Skin of body (tissue), 2 donors: ENCODE measurements around the gene THBS3. TPM values are rescaled to one million over a fixed set of nuclear protein-coding genes. Genes with fewer than 3 reads are reported as not detected.
"Not testable (repeated sequence)": the region's sequence is repeated elsewhere in the genome, so short reads cannot be mapped to it uniquely, and the experiment has no call there.

Experiments used
- DNase-seq: peaks from one replicate; lab custom pipeline; 2025; lab: John Stamatoyannopoulos, UW
- total RNA-seq: library from RNA; depleted of rRNA; stranded (reverse); fragments of >200 nt; gene quantifications from one replicate; pipeline ENCODE4 v1.2.3, GENCODE V29; 2014

Gene THBS3
- total RNA-seq, 1 donor from 2014 or later: 32.5 TPM

DNA sequence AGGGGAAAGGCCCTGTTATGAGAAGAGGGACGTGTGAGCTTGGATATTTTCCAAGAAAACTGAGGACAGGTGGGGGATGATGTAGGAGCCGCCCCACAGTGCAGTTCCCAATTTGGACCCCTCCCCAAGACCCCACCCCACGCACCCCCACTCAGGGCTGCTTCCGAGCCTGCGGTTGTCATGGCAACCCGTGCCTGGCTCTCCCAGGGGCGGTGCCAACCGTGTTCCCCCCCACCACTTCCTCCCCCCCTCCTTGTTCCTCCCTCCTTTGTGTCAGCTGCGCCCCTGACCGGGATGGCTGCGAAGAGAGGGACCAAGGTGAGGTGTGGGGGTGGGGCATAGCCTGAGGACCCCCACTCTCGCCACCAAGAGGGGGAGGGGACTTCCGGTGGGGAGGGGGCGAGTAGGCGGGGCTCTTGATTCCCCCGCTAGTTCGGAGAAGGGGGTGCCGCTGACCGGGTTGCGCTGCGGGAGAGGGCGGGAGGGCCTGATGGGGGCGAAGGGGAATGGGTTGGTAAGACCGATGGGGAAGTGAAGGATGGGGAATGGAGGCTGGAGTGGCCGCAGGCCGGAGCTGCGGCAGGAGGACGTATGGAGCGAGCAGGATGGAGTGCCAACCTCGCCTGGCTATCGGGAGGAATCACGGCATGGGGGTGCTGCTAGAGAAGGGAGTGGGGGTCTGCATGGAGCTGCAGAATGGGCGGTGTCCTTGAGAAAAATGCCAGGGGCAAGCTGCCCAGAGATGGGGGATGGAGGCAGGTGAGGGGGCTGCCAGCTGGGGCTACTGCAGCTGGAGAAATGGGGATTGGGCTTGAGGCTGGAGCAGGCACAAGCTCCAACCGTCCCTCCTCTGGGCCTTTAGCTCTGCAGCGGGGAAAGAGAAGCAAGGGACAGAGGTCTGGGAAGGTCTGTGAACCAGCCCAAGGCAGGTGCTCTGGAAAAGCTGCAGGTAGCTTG, 33.1 kb downstream of the THBS3 start:
- DNase-seq: no peak

DNA sequence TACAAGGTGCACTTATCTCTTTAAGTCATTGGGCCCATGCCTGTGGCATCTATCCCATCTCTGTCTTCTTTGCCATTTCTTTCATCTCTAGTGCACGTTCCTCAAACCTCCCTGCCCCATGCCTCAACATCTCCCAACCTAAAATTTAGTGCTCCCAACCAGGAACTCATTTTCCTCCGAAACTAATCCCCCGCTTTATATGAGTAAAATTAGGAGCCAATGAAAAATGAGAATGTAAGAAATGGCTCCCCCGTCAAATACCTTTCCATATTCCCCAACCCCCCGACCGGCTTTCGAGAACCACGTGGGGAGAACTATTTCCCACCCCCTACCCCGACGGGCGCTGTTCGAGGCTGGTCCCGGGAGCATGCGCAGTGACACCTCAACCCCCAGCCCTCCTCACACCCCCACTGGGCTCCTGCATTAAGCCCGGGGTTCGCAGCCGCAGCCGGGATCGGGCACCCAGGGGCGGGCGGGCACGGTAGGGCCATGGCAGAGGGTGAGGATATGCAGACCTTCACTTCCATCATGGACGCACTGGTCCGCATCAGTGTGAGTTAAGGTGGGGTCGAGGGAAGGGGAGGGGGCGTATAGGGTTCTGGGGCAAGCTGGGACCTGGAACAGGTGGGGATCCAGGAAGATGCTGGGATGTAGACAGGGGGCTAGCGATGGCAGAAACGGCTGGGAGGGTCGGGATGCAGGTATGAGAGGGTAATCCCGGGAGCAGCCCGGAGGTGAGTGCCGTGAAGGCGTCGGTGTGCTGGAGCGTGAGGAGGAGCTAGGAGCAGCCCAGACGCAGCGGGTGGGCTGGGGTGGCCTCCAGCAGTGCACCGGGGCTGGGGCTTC, 34.0 kb downstream of the THBS3 start, which contains the start of gene TRIM46:
Gene TRIM46 (plus strand): TSS at position 372 of the 846 bp plus-strand sequence. CDS start 118 bp downstream, at position 490.
- DNase-seq: no peak

DNA sequence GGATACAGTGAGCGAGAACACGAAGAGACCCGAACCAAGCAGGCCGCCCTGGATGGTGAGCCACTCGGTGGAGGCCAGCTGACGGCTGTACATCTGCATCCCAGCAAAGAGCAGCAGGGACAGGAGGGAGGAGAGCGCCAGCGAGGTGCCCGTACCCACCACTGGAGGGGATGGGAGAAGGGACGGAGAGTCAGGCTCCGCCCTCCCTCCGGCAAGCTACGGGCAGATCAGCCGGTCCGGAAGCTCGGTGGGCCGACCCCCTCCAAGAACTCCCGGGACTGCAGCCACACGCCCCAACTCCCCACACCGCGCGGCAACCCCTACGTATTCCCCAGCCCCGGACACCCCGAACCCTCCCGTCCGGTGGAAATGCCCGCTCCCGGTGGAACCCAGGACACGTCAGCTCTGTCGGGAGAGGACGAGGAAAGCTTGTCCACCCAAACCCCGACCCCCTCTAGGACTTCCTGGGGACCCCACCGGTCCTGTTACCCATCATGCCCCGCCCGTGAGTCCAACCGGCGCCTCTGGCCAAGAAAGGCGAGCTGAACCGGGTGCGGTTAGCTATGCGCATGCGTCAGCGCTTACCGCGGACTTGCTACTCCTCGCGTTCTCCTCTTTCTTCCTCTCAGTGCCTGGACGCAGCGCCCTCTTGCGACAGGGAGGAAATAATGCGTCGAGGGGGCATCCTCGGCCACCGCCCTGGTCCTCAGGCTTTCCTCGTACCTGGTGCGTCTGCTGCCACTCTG, 34.8 kb downstream of the THBS3 start, which contains the start of gene KRTCAP2:
Gene KRTCAP2 (minus strand): TSS at position 573 of the 746 bp plus-strand sequence. CDS start 80 bp downstream, at position 493.
- peak; percentile 95 for DNase-seq

DNA sequence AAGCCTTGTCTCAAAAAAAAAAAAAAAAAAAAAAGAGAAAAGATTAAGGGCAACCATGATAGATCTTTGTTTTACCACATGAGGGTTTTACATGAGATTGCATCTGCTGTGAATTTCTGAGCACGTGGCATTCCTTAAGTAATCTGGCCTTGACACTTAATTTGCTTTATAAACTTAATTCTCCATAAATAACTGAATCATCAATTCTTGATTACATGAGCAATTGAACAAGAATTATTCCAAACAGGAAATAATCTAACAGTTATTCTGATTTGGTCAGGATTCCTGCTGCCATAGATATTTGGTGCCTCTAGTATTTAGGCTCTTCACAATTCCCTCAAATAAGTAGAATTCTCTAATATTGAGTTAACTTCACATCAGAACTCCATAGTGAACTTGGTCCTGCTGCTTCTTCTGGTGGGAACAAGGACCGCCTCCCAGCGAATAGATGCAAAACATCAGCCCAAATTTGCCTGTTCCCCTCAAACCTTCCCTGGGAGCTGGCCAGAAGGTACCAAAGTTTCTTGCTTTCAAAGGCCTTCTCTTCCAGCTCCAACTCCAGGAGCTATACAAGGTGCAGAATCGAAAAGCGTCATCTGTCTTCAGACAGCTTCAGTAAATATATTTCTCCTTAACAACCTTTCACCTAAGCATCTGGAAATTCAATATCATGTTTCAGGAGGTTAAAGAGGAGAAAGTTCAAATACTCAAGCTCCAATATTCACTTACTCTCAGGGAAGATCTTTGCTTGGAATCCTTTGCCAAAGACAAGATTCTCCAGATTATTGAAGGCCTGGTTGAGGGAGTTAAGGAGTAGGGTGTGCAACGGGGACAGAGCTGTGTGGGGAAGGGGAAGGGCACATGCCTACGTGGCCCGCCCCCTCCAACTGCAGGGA, 35.6 kb downstream of the THBS3 start:
- DNase-seq: no peak

DNA sequence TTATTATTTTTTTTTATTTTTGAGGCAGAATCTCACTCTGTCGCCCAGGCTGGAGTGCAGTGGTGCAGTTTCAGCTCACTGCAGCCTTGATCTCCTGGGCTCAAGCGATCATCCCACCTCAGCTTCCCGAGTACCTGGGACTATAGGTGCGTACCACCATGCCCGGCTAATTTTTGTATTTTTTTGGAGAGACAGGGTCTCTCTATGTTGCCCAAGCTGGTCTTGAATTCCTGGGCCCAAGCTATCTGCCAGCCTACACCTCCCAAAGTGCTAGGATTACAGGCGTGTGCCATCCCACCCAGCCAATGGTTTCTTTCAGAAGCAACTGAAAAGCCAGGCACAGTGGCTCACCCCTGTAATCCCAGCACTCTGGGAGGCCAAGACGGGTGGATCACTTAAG, 36.9 kb downstream of the THBS3 start:
- no peak for DNase-seq

DNA sequence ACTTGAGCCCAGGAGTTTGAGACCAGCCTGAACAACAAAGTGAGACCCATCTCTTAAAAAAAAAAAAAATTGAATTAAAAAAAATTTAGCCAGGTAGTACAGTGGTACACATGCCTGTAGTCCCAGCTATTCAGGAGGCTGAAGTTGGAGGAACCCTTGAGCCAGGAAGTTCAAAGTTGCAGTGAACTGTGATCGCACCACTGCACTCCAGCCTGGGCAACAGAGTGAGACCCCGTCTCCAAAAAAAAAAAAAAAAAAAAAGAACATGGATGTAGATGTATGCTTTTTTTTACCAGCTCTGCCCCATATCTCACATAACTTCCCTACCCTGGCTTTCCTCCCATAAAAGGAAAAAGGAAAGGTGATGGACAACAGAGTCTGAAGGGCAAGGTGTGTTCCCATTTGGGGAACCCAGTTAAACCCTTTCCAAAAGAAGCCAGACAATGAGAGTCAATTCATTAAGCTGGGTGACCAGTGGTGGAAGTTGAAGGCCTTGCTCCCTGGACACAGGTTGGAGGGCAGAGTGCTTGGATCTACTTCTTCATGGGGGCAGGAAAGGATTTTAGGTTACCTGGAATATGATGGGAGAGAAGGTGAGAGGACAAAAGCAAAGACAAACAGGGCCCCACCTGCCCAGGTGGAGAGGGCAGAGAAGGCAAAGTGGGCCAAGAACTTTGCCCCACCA, 37.5 kb downstream of the THBS3 start:
- DNase-seq: no peak

DNA sequence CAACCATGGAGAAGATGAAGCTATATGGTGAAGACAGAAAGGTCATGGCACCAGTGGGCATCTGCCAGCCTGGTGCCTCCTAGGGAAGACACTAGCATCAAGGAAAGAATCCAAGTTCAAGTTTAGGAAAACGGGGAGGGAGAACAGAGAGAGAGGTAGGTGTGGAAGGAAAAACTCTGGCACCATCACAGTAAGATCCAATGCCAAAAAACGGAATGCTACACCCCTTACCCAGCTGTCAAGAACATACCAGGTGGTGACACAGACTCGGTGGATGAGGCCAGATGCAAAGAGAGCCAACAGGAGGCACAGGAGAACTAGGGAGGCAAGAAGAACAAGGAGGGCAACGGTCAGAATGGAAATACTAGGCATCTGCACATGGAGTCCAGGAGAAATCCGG, 38.2 kb downstream of the THBS3 start:
- DNase-seq: no peak

DNA sequence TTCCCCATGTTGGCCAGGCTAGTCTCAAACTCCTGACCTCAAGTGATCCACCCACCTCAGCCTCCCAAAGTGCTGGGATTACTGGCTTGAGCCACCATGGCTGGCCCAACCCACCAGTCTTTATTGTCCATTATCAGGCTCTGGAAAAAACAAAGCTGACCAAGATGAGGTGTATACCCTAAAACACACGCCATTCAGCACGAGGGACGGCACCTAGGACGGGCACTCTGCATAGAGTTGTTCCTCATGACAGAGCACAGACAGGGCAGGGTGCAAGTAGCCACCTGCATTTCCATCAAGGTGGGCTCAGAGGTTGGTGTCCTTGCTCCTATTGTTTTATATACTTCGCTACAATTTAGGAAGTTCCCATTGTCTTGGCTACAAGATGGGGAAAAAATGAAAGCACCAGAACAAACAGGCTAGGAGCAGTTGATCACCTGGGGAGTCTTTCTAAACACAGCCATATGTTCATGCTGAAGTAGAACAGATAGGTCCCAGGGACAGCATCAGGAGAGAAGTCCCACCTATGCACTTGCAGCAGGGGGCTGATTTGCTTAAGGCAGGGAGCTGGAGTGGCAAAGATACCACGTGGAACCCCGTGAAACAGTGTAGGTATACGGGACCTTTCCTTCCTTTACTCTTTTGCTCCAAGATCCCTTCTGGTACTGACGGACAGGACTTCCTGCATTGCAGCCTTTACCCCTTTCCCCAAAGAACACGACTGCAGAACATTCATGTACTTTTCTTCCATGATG, 39.1 kb downstream of the THBS3 start:
- no peak for DNase-seq

DNA sequence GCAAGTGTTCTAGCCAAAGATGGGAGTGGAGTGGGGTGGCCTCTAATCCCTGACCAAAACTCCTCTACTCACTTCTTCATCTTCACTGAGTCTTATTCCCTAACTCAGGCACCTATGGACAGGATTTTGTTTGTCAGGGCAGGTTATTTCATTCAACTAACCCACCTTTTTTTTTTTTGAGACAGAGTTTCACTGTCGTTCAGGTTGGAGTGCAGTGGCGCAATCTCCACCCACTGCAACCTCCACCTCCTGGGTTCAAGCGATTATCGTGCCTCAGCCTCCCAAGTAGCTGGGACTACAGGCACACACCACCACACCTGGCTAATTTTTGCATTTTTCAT, 39.6 kb downstream of the THBS3 start:
- not testable (repeated sequence) for DNase-seq

DNA sequence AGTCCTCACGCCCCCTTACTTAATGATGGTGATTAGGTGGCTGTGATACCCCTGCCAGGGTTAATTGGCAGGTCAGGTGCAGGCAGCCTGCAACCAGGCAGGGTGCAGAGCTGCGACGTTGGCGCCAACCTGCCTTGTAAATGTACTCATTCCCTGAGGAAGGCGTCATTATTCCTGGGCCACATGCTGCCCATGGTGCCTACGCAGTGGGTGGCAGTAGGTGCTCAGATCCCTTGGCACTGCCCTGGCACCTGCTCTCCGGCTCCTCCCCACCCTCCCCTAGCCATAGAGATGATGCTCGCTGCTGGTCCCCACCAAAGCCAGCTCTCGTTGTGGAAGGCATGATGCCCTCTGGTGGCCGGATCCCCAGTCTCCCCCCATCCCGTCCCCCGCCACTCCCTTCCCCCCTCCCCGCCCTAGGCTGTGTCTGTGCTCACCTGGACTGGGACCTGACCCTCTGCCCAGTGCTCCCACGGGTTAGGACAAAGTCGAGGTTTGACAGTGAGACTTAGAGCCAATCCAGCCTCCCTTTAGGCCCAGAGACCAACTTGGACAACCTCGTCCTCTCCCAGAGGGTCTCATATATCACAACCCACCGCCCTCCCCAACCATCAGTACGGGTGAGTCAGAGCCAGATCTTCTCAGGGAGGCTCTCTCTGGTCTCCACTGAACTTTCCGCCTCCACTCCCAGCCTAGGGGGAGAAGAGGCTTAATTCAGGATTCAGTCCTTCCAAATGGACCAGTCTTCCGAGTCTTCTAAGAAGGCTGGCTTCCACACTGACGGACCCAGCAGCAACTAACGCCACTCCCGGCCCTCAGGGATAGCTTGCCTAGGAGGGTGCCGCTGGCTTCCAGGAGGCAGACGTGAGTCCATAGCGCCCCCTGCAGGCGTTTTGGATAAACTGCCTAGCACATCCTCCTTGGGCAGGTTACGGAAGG, 40.3 kb downstream of the THBS3 start:
- DNase-seq: peak; percentile 71

DNA sequence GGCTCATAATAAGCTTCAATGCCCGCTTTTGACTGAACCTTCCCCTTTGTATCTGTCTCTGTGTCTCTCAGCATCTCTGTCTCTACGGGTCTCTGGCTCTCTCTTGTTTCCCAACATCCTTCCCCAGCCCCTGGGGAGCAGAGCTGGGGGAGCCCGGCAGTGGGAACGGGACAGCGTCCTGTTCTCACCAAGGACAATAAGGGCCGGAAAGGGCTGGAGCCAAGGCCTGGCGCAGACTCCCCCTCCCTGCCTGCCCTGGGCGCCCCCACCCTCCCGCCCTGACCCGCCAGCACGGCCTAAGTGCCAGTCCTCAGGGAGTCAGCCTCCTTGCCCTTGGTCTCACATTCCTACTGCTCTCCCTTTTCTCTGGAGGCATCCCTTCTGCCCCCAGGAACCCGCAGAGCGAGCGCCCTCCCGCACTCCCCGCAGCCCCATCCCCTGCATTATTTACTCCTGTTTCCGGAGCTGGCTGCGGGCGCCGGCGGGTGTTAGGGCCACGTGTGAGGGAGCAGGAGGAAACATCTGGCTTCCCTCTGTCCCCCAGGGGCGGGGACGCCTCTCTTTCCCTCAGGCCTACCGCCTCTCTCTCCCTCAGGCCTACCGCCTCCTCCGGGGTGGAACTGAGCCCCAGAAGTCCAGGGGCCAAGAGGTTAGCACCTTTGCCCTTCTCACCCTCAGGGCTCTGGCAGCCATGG, 41.1 kb downstream of the THBS3 start:
- DNase-seq: peak; percentile 48

DNA sequence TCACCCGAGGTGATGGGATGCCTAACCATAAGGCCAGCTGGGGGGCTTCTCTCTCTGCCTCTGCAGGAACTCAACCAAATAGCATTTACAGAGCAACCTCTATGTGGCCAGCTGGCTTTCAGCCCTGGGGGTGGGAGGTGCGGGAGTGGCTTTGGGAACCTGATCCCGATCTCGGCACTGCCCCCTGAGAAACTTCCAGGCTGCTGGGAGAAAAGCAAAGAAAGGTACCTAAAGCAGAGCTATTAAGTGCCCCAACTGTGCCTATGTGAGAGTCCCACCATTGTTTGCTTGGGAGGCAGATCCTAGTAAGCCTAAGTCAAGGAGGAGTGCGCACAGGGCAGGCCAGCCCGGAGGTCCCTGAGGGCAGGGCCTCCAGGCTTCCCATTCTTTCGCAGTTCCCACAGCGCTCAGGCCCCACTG, 41.6 kb downstream of the THBS3 start:
- no peak for DNase-seq

DNA sequence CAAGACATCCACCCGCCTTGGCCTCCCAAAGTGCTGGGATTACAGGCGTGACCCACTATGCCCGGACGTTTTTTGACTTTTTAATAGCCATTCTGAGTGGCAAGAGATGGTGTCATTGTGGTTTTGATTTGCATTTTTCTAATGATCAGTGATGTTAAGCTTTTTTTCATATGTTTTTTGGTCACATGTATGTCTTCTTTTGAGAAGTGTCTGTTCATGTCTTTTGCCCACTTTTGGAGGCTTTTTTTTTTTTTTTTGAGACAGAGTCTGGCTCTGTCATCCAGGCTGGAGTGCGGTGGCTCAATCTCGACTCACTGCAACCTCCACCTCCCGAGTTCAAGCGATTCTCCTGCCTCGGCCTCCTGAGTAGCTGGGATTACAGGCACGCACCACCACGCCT, 43.1 kb downstream of the THBS3 start:
- not testable (repeated sequence) for DNase-seq

DNA sequence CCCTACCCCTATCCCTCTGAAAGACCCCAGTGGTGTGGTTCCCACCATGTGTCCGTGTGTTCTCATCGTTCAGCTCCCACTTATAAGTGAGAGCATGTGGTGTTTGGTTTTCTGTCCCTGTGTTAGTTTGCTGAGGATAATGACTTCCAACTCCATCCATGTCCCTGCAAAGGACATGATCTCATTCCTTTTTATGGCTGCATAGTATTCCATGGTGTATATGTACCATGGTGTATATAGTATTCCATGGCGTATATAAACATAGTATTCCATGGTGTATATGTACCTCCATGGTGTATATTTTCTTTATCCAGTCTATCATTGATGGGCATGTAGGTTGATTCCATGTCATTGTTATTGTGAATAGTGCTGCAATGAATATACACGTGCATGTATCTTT, 43.9 kb downstream of the THBS3 start:
- DNase-seq: not testable (repeated sequence)

DNA sequence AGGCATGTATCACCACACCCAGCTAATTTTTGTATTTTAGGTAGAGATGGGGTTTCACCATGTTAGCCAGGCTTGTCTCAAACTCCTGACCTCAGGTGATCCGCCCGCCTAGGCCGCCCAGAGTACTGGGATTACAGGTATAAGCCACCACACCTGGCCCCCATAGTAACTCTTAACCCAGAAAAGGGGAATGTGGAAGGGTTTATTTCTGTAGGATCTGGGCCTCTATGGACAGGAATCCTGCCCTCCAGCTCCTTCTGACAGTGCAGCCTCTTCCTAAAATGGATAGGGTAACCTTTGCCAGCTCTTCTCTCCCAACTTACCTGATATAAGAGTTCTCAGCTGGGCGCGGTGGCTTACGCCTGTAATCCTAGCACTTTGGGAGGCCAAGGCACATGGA, 45.1 kb downstream of the THBS3 start:
- DNase-seq: not testable (repeated sequence)

DNA sequence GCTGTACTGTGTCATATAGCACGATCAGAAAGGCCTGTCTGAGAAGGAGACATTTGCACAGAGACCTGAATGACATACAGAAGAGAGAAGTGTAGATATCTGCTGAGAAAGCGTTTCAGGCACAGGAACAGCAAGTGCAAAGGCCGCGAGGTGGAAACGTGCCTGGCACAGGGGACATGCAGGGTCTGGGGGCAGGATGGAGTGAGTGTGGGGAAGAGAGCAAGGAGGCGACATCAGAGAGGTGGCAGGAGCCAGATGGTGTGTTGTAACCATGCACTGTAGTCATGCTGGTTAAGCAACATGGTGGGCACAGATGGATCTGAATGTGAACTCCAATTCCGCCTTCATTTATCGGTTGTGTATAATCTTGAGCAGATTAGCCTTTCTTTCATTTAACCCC, 47.6 kb downstream of the THBS3 start:
- DNase-seq: no peak

DNA sequence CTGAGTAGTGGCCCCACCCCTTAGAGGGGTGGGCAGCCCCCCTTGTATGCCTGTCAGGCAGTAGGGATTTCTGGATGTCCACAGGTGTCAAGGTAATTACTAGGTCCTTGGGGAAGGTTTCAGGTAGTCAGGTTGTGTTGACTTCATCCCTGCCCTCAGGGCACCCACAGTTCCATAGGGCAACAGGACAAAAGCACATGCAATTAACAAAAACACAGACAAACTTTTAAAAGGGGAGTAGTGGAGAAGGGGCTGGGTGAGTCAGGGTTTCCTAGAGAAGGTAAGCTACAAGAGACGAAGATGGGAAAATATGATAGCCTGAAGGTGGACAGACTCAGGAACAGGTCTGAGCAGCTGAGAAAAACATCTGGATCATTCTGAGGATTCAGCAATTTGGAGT, 48.7 kb downstream of the THBS3 start:
- DNase-seq: no peak
